ENCODE results near the gene DDHD1. TPM values are rescaled to one million over a fixed set of nuclear protein-coding genes. Genes with fewer than 3 reads are reported as not detected.
"Not testable (repeated sequence)": the region's sequence is repeated elsewhere in the genome, so short reads cannot be mapped to it uniquely, and the experiment has no call there.

Gene DDHD1
- total and polyA plus RNA-seq, 7 donors = 2.8 to 7.6 (median 4.6) TPM

- ATAC-seq = no peak
- DNase-seq = no peak
- WGBS, 3 donors = 80 to 94% (median 91%) methylated on average over 4 of the region's 4 CpGs
- H3K27me3 ChIP-seq (ENCODE audit: insufficient read depth in 3 of 3, low read length in 2 of 3) = no peaks in the 10 kb centered on the region
- peaks cover 39% of the 10 kb centered on the region for H3K9me3 ChIP-seq
- TF ChIP-seq, protein P1, sequence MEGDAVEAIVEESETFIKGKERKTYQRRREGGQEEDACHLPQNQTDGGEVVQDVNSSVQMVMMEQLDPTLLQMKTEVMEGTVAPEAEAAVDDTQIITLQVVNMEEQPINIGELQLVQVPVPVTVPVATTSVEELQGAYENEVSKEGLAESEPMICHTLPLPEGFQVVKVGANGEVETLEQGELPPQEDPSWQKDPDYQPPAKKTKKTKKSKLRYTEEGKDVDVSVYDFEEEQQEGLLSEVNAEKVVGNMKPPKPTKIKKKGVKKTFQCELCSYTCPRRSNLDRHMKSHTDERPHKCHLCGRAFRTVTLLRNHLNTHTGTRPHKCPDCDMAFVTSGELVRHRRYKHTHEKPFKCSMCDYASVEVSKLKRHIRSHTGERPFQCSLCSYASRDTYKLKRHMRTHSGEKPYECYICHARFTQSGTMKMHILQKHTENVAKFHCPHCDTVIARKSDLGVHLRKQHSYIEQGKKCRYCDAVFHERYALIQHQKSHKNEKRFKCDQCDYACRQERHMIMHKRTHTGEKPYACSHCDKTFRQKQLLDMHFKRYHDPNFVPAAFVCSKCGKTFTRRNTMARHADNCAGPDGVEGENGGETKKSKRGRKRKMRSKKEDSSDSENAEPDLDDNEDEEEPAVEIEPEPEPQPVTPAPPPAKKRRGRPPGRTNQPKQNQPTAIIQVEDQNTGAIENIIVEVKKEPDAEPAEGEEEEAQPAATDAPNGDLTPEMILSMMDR (IDR thresholded peaks at IDR 0.05) = no peak
- no peaks in the 10 kb centered on the region for H3K36me3 ChIP-seq (ENCODE audit: insufficient read depth in 1 of 2, low read depth in 1 of 2)
- H3K4me3 ChIP-seq = no peak overlapping the region
- intact Hi-C loops (cut with DNase I) = no loop called here
- no peaks in the 10 kb centered on the region for H3K4me1 ChIP-seq
- no peak overlapping the region for H3K27ac ChIP-seq
These were observed 15.4 kb downstream of the DDHD1 start for GRCh38 chr14:53137568-53138203.

GRCh38 chr14:53130491-53130890 is 22.6 kb downstream of the DDHD1 start:
- H3K36me3 ChIP-seq (ENCODE audit: insufficient read depth in 1 of 2, low read depth in 1 of 2); H3K27ac ChIP-seq; intact Hi-C loops (cut with DNase I); H3K4me3 ChIP-seq; H3K27me3 ChIP-seq (ENCODE audit: insufficient read depth in 3 of 3, low read length in 2 of 3); H3K9me3 ChIP-seq; ATAC-seq: not testable (repeated sequence)
- 36 to 63% (median 41%) methylated on average over 10 of the region's 10 CpGs for WGBS, 3 donors
- DNase-seq = peak; percentile 22 to 61
- peaks cover 10% of the 10 kb centered on the region for H3K4me1 ChIP-seq

DNA sequence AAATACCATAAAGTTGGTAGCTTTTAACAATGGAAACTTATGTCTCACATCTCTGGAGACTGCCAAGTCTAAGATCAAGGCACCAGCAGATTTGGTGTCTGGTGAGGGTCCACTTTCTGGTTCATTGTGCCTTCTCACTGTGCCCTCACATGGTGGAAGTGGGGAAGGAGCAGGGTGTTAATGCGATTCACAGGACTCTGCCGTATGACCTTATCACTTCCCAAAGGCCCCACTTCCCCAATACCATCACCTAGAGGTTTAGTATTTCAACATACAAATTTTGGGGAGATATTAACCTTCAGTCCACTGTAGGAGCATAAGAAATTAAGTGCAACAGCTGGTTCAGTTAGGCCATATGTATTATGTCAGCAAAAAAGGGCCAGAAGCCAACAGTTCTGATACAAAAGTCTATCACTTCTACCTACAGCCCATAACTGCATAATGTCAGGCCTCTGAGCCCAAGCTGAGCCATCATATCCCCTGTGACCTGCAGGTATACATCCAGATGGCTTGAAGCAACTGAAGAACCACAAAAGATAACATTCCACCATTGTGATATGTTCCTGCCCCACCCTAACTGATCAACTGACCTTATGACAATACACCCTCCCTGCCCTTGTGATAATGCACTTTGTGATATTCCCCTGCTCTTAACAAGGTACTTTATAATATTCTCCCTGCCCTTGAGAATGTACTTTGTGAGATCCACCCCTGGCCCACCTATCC is 24.7 kb downstream of the DDHD1 start:
- no peak for DNase-seq
- Histone ChIP-seq H3K4me3 (no peak overlapping the region), H3K4me1 (peaks cover 10% of the 10 kb centered on the region), H3K27me3 (ENCODE audit: insufficient read depth in 3 of 3, low read length in 2 of 3) (no peaks in the 10 kb centered on the region), H3K36me3 (ENCODE audit: insufficient read depth in 1 of 2, low read depth in 1 of 2) (no peaks in the 10 kb centered on the region), H3K27ac (no peak overlapping the region), H3K9me3 (no peaks in the 10 kb centered on the region)
- no peak for ATAC-seq
- TF ChIP-seq, protein P1 (IDR thresholded peaks at IDR 0.05) = no peak
- intact Hi-C loops (cut with DNase I) = no loop called here
- WGBS, 3 donors = 90 to 95% (median 94%) methylated on average over 2 of the region's 2 CpGs

GRCh38 chr14:53127832-53128231 is 25.3 kb downstream of the DDHD1 start:
- TF ChIP-seq, protein P1 (IDR thresholded peaks at IDR 0.05) = no peak
- intact Hi-C loops (cut with DNase I) = no loop called here
- DNase-seq (no peak), ATAC-seq (no peak)
- H3K27ac ChIP-seq = no peak overlapping the region
- no peaks in the 10 kb centered on the region for H3K36me3 ChIP-seq (ENCODE audit: insufficient read depth in 1 of 2, low read depth in 1 of 2)
- peaks cover 10% of the 10 kb centered on the region for H3K4me1 ChIP-seq
- 91 to 98% (median 93%) methylated on average over 7 of the region's 7 CpGs for WGBS, 3 donors
- H3K4me3 ChIP-seq = no peak overlapping the region
- no peaks in the 10 kb centered on the region for H3K27me3 ChIP-seq (ENCODE audit: insufficient read depth in 3 of 3, low read length in 2 of 3)
- no peaks in the 10 kb centered on the region for H3K9me3 ChIP-seq

DNA sequence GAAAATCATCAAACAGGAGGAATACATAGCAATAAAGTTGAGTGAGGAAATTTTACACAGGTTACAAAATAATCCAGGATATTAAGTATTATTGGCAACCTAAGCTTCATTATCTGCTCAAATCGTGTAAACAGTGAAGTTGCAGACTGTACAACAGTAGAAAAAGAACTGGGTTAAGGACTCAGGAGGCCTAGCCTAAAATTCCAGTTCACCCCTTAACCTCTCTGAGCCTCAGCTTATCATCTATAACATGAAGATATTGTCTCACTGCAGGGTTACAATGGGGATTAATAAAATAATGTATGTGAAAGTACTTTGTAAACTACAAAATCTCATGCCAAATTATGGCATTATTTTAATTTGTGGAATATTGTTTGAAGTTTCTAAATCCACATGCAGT is 26.0 kb downstream of the DDHD1 start:
- Histone ChIP-seq H3K27me3 (ENCODE audit: insufficient read depth in 3 of 3, low read length in 2 of 3) (no peaks in the 10 kb centered on the region), H3K9me3 (no peaks in the 10 kb centered on the region), H3K36me3 (ENCODE audit: insufficient read depth in 1 of 2, low read depth in 1 of 2) (no peaks in the 10 kb centered on the region), H3K27ac (no peak overlapping the region), H3K4me3 (peak overlapping the region; percentile 15), H3K4me1 (peaks cover 10% of the 10 kb centered on the region)
- intact Hi-C loops (cut with DNase I) = no loop called here
- TF ChIP-seq, protein P1 (IDR thresholded peaks at IDR 0.05) = no peak
- 15 to 32% (median 20%) methylated on average over 1 of the region's 1 CpG for WGBS, 3 donors
- DNase-seq (no peak), ATAC-seq (no peak)
